Measurements from ENCODE around the gene OSBP2.

The OSBP2 gene

DNA sequence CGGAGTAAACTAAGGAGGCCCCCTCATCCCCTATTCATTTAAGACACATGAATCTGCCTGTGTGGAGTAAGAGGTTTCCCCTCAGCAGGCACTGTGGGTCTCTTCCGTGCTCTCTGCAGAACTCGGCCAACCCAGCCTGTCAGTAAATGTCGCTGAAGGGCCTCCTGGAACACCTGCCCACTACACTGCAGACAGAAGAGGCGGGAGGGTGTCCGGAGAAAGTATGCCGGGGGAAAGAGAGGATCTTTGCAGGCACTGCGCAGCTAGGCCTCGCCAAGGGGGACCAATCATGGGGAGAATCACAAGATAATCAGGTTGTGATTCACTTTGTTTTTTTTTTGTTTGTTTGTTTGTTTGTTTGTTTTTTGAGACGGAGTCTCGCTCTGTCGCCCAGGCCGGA, 163.1 kb downstream of the OSBP2 start:
- DNase-seq = no peak

DNA sequence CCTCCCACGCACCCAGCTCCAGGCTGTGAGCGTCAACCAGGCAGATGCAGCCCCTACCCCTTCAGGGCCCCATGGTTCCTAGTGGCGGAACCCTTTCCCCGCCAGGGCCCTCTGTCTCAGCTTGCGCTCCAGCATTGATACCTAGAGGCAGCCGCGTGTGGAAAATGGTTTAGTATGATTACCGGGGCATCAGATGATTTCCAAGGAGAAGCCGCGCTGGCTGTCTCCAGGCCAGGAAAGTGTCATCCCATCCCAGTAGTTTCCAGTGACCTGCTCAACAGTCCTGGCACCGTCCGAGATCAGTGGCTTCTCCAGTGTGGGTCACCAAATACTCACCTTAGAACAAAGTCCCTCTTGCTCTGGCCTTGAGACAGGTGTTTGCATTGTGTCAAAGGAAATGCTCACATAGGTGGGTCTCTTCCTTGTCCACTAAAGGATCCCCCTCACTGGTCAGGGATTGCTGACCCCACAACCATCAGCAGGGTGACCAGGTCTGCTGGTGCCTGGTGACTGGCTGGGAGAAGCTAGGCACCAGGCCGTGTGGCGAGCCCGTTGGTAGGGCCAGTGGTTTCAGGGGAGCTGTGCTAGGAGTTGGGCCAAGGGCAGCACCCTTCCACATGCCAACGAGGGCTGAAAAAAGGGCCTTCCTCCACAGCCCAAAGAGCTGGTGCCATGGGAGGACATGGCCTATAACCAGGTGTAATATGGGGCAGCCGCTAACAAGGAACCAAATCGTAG, 164.5 kb downstream of the OSBP2 start:
- DNase-seq = no peak

DNA sequence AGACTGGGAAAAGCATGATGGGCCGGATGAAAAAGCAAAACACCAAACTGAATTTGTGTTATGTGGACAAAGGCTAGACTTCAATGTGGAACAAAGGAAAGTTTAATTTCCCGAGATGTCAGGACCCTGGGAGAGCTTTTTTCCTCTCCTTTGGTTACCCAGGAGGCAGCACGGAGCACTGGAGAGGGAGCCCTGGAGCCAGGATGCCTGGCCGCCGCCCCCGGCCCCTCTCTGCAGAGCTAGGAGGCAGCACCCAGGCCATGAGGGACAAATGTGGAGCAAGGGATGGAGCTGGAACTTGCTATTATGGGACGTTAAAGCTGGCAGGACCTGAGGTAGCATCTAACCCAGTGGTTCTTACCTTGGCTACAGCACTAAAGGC, 165.0 kb downstream of the OSBP2 start:
- no peak for DNase-seq

DNA sequence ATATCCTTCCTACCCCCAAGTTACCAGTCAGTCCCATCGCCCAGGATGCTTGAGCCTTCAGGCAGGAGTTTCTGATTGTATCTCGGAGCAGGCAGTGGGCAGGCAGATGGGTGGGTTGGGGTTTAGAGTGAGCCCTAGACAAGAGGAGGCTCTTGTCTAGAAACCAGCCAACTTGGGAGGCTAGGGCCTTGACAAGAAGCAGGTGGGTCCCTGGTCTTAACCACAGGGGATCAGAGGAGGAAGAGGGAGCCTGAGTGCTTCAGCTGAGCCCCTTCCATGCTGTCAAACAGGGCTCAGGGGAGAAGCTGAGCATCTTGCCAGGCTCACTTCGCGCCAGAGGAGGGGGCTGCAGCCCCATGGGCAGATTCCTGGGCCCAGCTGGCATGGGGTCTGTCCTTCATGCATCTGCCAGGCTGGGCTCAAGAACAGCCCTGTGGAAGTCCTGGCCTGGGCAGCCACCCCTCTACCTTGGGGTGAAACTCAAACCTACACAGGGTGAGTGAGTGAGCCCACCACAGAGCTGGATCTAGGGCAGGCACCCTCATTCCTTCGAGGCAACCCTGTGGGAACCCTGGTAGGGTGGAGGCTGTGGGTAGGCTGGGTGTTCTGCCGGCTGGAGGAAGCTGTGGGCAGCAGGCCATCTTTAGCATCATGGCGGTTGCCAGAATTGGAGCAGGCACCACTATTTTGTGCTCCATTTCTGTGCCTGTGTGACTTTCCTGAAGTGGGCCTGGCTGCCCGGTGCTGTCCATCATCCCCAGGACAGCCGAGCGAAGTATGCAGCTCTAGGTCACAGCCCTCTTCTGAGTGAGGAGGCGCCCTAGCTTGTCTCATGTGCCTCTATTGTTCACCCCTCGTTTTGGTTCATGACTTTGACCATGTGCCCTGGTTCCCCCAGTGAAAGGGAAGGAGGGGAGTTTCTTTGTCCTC, 165.8 kb downstream of the OSBP2 start:
- no peak for DNase-seq

DNA sequence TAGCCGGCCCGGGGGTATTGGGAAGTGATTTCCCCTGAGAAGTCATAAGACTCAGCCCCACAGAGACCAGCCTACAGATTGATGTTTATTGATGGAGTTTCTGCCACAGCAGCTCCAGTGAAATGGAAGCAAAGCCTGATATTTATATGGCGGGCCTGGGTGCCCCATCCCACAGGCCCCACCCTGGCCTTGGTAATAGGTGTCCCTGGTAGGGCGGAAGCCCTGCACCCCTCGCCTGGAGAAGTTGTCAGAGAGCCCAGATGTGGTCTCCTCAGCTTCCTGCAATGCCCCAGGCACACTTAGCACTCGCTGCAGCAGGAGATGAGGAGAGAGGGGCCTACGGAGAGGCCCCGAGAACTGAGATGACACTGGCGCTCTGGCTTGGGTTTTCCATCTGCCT, 166.5 kb downstream of the OSBP2 start:
- no peak for DNase-seq

DNA sequence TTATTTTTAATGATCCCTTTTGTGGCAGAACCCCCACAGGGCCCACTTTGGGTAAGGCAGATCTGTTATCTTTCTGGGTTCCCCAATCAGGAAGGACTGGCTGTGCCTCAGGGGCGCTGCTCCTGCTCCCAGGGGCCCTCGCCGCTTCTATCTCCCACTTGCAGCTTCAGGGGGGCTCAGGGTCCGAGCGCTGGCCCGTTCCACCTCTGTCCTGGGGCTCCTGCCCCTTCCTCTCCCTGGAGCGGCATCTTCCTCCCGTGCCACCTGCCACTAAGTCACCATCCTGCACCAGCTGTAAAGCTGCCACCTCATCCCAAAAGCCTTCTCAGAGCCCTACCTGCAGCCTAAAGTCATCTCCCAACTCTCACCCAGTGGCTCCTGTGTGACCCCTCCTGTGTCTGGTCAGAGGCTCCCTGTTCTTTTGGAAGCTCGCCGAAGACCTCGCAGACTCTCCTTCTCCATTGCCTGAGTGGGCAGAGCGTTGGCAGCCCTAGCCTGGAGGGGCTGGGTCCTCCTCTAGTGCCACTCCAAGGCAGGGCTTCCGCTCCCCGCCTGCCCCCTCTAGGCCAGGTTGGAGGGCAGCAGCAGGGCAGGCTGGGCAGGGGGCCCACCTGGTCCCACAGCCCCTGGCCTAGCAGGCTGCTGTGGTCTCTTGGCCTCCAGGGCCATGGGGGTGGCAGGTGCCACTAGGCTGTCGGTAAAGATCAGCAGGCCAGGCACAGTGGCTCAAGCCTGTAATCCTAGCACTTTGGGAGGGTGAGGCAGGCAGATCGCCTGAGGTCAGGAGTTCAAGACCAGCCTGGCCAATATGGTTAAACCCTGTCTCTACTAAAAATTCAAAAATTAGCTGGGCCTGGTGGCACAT, 167.2 kb downstream of the OSBP2 start:
- no peak for DNase-seq

DNA sequence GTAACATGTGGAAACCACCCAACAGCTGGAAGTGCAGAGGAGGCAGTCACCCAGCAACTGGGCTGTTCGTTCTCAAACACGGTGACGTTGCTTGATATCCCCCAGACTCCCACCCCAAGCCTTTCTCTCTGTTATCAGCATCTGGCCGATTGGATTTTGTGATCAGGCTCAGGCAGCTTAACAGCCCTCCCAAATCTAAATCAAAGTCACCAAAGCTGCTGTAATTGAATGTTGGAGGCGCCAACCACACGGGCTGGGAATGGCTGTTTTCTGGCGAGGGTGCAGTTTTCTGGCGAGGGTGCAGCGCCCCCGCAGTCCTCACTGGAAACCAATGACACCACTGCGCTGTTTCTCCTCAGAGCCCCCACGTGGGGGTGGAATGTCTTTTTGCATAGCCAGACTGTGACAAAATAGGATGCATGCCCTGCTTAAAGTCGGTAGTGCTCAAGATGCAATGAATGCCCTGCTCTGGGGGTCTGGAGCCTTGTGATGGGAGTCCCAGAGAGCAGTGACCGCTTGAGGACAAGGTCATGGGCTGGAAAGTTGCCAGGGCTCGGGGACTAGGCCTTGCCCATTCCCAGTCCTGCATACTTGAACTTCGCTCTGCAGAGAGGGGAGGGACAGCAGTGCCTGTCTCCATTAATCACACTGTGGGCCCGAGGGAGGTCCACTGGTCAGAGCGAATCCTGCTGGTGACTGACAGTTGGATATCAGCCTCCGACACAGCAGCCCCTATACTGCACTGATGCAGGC, 168.6 kb downstream of the OSBP2 start:
- DNase-seq = no peak

DNA sequence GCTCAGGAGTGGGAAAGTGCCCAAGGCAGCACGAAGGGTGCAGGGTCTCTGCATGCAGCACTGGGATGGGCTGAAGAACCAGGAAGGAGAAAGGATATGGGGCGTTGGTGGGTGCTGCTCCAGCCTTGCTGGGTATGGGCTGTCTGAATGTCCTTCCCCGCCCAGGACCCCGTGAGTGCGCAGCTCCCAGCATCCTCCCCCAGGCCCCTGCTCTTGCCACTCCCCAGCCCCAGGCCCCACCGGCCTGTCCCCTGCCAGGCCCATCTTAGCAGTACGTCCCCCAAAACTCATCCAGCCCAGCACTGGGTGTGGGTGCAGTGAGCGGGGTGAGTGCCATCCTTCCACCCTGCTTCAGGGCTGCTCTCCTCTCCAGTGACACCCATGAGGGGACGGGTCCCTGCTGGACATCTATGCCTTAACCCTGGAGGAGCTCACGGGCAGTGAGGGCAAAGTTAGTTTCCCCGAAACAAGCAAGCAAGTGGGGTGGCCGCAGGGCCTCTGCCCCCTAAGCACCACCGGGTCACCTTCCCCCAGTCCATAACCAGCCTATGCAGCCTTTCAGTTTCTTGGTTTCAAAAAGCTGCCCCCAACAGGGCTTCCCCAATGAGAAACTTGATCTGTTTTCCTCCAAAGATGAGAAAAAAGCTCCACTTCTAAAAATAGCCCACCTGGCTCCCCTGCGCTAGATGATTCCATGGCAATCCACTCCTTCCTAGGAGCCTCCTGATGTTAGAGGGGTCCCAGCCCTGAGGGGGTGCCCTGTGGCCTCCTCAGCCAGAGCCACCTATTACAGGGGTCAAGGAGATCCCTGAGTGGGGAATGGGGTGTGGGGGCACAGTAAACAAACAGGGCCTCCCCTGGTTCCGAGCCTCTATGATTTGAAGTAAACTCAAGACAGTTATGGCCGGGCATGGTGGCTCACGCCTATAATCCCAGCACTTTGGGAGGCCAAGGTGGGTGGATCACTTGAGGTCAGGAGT, 170.1 kb downstream of the OSBP2 start:
- DNase-seq = no peak

DNA sequence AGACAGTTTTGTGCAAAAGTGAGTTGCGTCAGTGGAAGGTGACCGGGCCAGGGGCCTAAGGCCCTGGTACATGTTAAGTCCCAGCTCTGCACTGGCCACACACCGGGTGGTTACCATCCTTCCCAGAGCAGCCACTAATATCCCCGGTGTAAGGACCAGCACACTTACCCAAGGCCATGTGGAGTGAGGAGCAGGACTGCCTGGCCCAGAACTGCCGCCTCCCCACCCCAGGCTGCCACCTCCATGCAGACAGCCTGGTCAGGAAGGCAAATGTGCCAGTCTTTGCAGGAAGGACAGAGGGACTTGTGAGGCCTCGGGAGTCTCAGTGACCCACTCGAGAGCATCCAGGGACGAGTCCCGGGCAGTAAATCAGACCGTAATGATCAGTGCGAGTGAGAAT, 171.0 kb downstream of the OSBP2 start:
- no peak for DNase-seq

DNA sequence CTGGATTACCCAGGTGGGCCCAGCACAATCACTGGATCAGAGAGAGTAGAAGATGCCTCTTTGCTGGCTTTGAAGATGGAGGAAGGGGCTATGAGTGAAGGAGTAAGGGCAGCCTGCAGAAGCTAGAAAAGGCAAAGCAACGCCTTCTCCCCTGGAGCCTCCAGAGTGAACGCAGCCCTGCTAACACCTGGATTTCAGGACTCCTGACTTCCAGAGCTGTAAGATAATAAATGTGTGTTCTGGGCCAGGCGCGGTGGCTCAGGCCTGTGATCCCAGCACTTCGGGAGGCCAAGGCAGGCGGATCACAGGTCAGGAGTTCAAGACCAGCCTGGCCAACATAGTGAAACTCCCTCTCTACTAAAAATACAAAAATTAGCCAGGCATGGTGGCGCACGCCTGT, 171.5 kb downstream of the OSBP2 start:
- no peak for DNase-seq

DNA sequence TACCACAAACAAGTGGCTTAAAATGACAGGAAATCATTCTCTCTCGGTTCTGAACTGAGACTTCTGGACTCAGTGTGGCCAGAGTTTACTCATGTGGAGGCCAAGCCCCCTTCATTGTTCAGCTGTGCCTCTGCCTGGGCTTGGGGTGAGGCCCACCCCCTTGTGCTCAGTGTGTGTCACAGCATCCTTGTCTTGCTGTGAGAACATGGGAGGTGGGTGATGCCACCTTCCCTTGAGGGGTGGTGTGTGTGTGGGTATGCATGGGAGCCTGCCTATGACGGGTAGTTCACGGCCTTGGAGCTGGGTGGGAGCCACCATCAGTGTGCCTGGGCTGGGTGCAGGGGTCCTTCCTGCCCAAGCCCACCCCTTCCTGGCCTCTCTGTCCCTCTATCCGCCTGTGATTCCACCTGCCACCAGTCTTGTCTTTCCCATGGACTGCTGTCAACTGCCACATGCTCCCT, 172.2 kb downstream of the OSBP2 start:
- no peak for DNase-seq

DNA sequence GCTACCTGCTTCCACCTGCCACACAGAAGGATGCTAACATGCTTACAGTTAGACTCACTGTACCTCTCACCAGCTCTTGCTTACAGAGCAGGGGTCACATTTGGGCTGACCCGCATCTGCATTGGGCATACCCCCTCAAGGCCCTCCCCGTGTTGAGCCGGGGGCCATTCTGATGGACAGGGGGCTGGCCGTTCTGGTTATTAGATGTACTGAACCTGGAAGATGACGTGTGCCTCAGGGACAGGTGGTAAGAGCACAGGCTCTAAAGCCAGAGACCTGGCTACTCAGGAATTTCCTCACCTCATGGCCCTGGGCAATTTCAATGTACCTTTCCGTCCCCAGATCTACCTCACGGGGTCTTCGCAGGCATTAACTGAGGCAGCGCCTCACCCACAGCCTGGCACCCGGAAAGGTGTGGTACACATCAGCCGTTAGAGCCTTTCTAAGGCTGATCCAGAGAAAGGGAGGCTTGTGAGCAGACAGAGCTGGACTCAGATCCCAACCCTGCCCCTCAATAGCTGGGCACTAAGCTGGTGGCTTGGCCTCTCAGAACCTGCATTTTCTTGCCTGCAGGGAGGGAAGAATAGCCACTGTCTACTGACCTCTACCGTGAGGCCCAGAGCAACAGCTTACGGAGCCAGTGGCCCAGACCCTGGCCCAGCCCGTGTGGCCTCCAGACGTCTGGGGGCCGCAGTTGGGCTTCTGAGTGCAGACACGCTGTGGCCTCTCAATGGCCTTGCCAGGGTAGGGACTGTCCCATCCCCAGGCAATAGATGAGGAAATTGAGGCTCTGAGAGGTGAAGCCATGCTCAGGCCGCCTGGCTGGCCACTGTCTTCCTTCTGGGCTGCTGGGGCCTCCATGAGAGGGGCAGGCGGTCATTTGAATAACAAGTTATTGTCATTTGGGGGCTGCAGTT, 173.3 kb downstream of the OSBP2 start:
- DNase-seq = no peak

DNA sequence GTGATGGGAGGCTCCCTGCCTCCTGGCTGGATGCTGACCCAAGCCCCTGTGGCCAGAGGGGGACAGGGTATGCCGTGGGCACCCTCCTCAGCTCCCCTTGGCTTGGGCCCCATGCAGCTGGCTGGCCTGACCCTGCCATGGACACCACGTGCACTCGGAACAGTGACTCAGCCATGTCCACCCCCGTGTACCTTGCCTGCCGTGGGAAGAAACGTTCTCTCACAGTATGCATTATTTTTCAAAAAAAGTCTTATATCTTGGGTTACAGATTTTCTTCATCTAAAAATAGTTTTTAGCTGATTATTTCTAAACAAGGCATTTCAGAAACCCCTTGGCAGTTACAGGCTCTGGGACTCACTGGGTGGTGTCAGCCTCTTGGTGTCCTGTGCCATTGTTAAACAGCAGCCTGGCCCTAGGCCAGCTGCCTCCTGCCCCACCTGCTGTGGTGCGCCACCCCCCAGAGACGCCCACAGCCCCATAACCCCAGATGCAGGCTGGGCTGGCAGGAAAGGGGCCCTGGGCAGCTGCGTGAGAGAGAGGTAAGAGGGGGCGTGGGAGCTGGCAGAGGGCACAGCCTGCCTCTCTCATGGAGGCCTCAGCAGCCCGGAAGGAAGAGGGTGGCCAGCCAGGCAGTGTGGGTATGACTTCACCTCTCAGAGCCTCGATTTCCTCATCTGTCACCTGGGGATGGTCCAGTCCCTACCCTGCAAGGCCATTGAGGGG, 174.2 kb downstream of the OSBP2 start:
- DNase-seq = no peak

DNA sequence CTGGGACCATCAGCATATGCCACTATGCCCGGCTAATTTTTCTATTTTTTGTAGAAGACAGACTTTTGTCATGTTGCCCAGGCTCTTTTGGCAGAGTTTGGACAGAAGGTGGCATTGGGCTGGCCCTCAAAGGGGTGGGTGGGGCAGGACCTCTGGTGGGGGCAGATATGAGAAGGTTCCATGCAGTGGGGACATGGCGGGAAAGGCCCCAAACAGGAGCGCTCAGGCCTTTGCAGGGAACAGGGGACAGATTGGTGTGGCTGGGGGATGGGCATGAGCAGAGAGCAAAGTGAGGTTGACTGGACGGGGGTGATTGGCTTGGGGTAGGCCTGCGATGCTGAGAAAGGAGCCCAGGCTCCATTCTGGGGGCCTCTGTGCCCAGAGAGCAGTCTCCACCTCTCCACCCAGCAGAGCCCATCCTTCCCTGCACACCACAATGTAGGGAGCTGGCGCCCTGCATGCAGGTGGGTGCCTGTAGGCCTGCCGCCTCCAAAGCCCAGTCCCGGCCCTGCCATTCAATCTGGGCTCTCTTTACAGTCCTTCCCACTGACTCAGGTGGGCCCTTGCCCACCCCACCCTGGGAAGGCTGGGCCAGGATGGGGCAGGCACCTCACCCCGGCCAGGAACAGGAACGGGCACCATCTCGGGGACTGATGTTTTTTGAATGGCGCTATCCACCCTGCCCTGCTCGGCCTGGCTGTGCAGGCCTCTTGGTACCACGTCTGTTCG, 175.2 kb downstream of the OSBP2 start:
- no peak for DNase-seq

DNA sequence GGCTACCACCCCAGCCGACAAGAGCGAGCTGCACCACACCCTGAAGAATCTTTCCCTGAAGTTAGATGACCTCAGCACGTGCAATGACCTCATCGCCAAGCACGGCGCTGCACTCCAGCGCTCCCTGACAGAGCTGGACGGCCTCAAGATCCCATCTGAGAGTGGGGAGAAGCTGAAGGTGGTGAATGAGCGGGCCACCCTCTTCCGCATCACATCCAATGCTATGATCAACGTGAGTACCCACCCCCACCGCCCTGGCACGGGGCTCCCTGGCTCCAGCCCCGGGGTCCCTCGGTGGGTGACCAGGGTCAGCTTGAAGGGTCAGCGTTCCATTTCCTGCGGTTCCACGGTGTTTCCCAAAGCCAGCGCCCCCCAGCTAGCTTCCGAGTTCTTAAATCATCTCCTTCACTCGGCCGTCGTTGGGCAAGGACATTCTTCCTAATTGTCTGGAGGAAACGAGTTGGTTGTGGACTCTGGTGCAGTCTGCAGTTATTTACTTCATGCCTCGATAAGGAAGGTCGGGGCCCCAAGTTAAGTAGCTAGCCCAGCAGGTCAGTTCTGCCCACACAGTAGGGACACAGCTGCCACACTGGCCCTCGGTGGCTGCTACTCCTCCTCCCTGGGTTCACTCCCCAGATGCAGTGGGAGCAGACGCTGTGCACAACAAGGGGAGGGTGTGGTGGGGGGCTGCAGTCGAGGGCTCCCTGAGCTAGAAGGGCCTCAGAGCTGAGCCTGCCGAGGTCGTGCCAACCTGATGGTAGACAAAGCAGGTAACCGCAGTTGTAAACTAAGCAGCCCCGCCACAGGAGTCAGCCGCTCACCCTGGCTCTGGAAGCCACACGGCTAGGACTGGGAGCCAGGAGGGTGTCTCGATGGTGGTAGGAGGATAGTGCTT, 176.0 kb downstream of the OSBP2 start:
- DNase-seq = no peak

DNA sequence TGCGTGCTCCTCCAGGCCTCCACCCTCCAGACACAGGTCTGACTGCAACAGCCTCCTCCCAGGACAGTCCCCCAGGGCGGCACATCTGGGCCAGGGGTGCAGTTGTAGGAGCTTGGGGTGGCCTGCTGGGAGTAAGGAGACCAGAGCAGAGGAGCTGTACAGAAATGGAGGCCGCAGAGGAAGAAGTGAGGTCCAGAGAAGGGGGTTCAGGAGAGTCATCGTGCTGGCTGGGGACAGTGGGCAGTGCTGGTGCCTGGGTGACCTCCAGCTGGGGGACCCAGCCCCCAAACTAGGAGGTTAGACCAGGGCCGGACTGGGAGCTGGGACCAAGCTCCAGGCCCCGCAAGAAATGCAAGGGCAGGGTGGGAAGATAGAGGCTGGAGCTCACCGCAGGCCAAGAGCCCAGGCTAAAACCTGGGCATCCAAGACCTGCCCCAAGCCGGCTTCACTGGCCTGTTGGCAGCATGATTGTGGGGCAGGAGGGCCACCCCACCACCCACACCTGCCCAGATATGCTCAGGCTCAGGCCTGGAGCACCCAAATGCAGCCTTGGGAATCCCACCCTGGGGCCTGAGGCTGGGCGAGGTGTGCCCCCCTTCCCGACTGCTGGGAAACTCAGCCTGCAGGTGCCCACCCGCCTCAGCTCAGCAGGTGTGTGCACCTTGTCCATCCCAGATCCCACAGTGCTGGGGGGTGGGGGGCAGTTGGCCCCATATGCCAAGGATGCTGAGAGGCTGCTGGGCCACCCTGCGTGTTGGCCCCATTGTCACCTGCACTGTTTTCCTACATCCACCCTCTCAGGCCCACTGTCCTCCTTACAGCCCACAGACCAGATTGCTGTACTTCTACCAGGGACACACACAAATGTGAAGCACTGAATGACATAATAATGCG, 177.0 kb downstream of the OSBP2 start:
- no peak for DNase-seq

All from NCI-H187 treated with DMSO at 0.1 percent for 48 hours (cell line).